GM19463 (cell line): ENCODE data around the gene PTPRN2.
"Not testable (repeated sequence)": the region's sequence is repeated elsewhere in the genome, so short reads cannot be mapped to it uniquely, and the experiment has no call there.

Experiments used
- ATAC-seq: cut with Tn5 transposase; IDR thresholded peaks from one replicate; pipeline ENCODE4 v1.9.1; 2021; ENCODE audit warnings: mild to moderate bottlenecking, moderate library complexity; ENCODE audit not compliant: unreplicated experiment

Gene PTPRN2

DNA sequence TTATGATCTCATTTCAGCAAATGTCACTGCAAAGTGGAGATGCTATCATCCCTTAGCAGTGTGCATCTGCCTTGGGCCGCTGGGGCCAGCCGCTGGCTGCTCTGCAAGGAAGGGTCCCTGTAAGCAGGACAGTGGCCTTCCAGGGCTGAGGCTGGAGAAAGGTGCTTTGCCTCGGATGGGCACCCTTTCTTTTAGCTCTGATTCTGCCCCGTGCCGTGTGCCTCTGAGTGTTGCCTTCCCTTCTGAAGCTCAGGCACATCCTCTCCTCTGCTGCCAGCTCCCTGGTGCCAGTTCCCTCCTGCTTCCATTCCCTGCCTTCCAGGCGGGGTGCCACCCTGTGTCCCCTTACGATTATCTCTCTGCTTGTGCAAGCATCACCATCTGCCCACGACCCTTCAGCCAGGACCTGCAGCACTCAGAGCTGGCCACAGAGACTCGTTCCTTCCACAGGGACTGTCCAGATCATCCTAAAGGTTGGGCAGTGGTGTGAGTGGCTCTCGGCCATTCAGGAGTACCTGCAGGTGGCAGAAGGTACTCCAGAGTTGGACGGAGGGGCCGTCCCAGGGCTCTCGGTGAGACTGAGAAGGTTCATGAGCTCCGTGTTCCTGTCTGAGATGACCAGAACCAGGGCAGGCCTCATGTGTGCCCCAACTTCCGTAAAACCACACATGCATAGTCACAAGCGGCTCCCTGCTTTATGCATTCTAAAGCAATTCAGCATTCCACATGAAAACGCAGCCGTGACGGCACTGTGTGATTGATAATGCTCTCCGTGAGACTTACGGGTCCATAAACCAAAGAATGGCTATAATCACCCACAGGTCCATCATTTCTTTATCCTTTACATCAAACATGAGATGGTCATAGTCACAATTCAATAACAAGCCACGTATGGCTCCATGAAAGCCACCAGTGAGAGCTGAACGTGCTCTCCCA lies 879.4 kb downstream of the PTPRN2 start:
- ATAC-seq = no peak

- ATAC-seq = no peak
Observed at GRCh38 chr7:157704365-157704764, 883.3 kb downstream of the PTPRN2 start.

GRCh38 chr7:157703534-157704195 lies 884.0 kb downstream of the PTPRN2 start:
- ATAC-seq = no peak

- no peak for ATAC-seq
Observed at GRCh38 chr7:157703131-157703530, 884.5 kb downstream of the PTPRN2 start.

DNA sequence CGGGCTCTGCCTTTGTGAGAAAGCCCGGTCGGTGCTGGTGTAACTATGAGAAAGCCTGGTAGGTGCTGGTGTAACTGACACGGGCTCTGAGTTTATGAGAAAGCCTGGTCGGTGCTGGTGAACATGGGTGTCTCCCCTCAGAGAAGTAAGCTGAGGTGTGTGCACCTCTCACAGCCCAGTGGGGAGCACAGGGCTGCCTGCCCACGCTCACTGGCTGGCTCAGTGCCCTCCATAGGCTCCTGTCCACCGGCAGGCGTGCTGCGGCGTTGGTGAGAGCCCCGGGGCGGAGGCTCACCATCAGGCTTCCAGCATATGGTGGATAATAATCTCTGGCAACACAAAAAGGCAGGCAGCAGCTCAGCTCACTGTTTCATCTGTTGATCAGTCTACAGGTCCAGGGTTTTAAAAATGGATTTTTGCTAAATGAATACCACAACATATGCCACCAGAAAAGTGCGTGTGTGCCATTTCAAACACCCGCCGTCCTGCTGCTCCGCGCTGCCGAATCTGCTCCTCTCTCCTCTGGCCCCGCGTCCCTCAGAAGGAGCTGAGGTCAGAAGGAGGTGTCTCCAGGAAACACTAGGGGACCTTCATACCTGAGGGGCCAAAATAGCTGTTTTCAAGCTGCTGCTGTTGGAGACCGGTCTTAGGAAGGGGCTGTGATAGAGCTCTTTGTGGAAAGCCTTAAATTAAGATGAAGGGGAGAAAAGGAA lies 885.2 kb downstream of the PTPRN2 start:
- no peak for ATAC-seq

- ATAC-seq = not testable (repeated sequence)
Observed at GRCh38 chr7:157701395-157702180, 886.0 kb downstream of the PTPRN2 start.

DNA sequence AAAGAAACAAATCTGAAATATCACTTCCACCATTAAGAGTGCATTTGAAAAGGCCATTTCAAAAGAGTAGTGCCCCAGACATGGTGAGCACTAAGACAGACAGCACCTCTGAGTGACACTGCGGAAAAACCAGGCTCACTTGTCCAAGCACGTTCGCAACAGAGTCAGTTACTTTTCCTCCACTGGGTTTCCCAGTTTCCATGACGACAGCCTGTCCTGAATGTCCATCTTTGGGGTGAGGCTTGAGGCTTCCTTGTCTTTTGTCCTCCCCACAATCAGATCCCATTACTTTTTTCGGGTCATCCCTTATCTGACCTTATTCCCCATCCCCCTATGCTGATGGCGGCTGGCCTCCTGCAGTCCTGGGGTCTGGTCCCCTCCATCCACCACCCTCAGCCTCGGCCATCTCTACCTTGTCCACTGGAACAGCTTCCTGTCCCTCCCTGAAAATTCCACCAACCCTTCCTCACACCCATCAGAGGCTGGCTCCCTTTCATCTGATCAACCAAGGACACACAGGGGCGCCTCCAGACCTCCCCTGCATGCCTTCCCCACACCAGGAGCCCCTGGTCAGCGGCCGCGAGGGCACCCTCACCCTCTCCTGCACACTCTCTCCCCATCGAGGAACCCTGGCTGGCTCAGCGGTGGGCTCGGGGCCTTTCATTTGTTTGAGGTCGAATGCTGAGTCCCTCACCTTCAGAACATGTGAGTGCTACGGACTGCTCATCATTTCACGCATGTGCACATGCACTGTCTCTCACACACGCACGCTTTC lies 887.2 kb downstream of the PTPRN2 start:
- ATAC-seq = no peak

GRCh38 chr7:157699357-157700013 lies 888.1 kb downstream of the PTPRN2 start:
- no peak for ATAC-seq

DNA sequence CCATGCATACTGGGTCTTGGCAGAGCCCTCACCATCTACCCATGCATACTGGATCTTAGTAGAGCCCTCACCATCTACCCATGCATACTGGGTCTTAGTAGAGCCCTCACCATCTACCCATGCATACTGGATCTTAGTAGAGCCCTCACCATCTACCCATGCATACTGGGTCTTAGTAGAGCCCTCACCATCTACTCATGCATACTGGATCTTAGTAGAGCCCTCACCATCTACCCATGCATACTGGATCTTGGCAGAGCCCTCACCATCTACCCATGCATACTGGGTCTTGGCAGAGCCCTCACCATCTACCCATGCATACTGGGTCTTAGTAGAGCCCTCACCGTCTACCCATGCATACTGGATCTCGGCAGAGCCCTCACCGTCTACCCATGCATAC lies 890.3 kb downstream of the PTPRN2 start:
- ATAC-seq = not testable (repeated sequence)

GRCh38 chr7:157695609-157696008 lies 892.0 kb downstream of the PTPRN2 start:
- not testable (repeated sequence) for ATAC-seq

- ATAC-seq = no peak
Observed at GRCh38 chr7:157694376-157694665, 893.3 kb downstream of the PTPRN2 start.

DNA sequence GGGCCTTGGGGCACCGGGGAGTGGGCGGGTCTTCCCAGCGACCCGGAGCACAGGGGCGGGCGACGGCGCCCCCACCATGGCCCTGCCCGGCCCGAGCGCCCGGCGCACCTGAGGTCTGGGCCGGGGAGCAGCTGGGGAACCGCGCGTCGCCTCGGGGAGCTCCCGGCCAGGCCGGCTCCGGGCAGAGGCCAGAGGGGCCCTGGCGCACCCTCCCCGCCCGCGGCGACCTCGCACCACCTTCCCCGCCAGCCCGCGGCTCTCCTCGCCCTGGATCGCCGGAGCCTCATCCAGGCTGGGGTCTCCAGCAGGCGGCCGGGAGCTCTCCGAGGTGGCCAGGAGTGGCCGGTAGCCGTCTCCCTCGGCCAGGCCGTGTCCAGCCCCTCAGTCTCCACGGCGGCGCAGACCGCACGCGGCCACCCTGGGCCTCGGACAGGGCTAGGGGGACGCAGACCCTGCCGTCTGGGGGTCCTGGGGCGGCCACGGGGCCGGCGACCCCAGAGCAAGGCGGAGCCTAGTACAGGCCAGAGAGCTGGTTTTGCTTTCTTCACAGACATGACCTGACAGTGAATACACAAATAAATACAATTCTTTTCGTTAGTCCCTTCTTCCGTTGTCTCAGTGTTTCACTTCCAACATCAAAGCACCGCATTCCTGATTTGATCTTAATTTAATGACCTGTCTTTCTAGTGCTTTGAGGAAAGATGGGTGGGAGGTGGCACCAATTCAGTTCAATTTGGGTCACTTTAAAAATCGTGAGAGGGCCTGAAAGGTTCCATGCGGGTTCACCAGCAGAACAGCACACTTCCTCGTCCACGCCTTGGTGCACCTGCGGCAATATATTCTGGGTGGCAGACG lies 893.9 kb downstream of the PTPRN2 start:
- no peak for ATAC-seq

DNA sequence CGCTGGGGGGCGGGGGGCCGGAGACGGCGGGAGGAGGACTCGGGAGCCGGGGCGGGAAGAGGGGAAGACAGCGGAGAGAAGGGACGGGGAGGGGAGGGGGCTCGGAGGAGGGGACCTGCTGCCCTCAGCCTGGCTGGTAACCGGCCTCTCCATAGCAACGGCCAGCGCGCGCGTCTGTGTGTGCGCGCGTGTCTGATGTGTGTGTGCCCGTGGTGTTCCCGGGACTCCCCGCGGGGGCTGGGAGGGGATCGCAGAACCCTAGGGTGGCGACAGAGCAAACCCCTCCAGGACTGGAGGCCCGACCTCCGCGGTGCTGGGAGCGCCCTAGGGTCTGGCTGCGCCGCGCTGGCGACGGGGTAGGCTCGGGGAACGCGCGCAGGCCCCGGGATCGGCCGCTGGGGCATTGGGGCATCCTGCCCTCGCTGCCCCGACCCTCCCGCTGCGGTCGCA lies 894.5 kb downstream of the PTPRN2 start:
- ATAC-seq = no peak

DNA sequence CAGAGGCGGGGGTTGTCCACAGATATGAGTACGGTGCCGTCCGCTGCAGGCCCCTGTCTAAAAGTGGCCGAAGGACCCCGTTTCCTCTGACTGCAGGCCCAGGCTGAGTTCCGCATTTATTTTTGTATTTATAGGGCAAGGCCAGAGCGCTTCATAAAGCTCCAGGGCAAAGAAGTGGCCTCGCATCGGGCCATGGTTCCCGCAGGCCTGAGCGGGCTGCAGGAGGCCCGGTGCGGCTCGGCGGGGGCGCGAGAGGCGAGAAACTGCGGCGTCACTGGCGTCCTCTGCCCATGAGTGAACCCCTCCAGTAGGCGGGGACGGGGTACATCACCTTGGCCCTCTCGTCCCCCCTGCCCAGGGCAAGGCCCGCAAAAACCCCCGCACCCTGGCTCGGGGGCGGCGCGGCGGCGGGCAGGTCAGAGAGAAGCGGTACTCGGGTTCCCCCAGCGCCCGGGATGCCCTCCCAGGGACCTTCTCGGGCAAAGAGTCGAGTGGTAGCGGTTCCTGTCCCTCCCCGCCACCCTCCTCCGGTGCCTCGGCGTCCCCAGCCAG lies 895.1 kb downstream of the PTPRN2 start:
- no peak for ATAC-seq

DNA sequence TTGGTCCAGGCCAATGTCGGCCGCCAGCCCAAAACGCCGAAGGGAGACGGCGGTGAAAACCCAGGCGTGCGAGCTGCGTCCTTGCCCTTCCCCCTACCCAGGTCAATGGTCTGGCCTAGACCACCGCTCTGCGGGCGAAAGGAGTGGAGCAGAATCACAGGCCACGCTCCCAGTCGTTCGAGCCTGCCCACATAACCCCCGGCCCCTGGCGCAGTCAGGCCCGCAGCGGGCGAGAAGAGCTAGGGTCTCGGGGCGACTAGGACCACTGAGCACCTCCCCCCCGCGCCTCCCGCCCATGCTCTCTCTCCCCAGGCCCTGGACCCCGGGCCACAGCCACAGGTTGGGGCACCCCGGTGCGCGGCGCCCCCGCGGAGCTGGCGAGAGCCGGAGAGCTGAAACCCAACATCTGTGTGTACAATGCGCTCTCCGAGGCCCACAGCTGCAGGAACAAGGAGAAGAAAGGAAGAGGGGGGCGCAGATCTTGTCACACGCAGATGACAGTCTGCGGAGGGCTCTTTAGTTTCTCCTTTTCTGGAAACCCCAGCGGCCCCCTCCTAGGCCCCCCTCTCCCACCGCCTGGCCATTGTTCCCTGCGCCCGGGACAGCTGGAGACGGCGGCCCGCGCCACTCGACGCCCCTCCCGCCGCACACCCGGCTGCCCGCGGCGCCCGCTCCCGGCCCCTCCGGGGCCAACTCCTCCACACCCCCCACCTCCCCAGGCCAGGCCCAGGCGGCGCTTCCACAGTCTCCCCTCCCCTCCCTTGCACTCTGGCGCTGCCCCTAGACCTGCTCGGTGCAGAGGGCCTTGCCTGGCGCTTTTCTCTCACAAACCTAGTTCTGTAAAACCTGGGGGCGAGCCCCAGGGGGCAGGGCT lies 895.8 kb downstream of the PTPRN2 start:
- no peak for ATAC-seq

- no peak for ATAC-seq
Observed at GRCh38 chr7:157690833-157691585, 896.6 kb downstream of the PTPRN2 start.
